ENCODE results near the gene SH2D7.

DNA sequence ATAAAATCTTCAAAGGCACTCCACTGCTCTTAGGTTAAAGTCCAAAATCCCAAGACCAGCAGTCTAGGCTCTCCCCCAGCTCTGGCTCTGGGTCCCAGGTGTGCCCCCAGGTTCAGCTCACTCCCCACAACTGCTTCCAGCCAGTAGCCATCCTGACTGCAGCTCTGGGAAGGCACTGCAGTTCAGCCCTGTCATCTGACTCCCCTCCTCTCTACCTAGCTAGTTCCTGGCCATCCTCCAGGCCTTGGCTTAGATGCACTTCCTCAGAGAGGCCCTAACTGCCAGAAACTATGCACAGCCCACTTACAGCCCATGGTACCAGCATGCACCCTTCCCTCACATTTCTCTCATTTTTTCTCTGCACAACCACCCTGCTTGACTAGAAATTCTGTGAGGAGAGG, 40.4 kb upstream of the SH2D7 start:
- TF ChIP-seq CTCF (conservative IDR thresholded peaks at IDR 0.05; ENCODE audit: low read depth, low read length) (no peak), EZH2 (IDR thresholded peaks at IDR 0.05; ENCODE audit: borderline replicate concordance, low read depth, low read length, poor library complexity, severe bottlenecking) (no peak)
